Airway epithelial cell (primary cell): ENCODE measurements around the gene UBE3B. TPM values are rescaled to one million over a fixed set of nuclear protein-coding genes. Genes with fewer than 3 reads are reported as not detected.

Experiments used
- total RNA-seq: library from RNA; depleted of rRNA; stranded (reverse); fragments of >200 nt; gene quantifications from 2 replicates; pipeline ENCODE4 v1.2.3, GENCODE V29; 2015

The UBE3B gene
- 26.0 and 28.2 TPM in 2 replicates for total RNA-seq

DNA sequence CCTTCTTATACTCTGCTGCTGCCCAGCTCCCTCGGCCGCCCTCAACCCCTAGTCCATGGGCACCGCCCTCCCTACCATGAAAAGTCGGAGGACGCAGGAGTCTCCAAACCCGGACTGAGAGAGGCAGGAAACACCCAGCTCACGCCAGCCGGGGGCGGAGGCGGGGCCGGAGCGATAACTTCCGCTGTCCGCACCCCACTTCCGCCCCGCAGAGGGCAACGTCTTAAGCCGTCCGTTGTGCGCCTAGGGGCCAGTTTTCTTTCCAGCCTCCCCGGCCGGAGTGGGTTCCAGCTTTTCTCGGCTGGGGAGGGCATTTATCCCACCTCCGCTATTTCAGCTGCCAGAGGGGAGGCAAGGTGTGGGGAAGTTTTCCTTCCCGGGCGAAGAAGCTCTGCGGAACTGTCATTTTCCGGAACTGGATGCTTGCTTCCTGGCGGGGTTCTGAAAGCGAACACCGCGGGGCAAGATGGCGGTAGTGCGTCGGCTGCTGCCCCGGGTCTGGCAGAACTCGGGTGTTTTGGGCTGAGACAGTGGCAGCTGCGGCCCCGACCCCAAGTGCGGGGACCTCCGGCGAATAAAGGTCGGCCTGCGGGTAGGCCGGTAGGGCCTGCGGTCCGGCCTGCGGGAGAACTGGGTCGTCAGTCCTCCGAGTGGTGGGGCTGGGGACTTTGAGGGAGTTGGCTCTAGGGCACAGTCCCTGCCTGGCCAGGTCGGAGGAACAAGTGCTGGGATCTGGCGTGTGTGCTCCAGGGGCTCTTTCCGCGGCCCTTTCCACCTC lies at the start of gene UBE3B, which contains the start of gene KCTD10:
TSS of gene UBE3B (plus strand) at position 450 of the 778 bp plus-strand sequence. CDS start 5,918 bp downstream, outside the sequence.
TSS of gene KCTD10 (minus strand) at position 116 of the 778 bp plus-strand sequence. CDS start at position 78, 38 bp downstream.

DNA sequence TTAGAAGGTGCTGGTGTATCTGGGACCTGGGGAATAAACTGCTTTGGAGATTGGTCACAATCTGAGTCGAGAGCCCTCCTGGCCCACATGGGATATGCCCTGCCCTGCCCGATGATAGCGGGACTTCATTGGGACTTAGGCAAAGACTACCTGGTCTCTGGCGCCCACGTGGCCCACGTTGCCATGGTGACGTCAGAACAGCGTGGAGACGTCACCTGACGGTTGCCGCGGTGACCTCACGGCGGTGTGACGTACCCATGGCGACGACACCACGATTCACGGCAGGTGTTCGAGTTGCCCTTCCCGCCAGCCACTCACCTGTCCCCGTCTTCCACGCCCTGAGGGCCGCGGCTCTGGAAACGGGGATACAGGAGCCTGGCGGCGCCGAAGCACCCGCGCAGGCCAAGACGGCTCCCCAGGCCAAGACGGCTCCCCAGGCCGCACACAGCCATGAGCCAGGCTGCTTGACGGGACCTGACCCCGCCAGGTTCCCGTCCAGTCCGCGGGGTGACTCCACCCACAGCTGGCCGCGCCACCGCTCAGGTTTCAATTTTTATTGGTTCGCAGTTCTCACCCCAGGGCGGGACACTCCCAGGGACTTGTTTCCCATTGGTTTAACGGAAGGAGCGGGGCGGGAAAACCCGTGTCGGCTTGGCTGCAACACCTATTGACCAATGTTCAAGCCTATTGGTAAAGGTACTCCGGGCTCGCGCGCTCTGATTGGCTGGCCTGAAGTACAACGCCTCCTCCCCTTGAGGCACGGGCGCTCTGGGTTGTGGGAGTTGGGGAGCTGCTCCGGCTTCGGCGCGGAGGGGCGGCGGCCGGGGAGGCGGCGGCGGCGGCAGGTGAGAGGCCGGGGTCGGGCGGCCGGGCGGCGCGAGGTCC lies 95.8 kb downstream of the UBE3B start, which contains the start of the genes MMAB and MVK:
TSS of gene MMAB (minus strand) at position 476 of the 885 bp plus-strand sequence. CDS start at position 452, 24 bp downstream.
TSS of gene MVK (plus strand) at position 766 of the 885 bp plus-strand sequence. CDS start 1,029 bp downstream, outside the sequence.

Other genes starting within 250 kb of the UBE3B start
- gene FOXN4, start 168.3 kb upstream of the UBE3B start, total RNA-seq: not detected in 2 replicates
- gene MYO1H, start 129.7 kb upstream of the UBE3B start, total RNA-seq: 0.14 and 1.3 TPM in 2 replicates
- 33.0 and 36.8 TPM in 2 replicates for gene KCTD10, start 334 bp upstream of the UBE3B start, total RNA-seq
- gene MMAB, start 95.9 kb downstream of the UBE3B start, total RNA-seq: 50.2 and 72.5 TPM in 2 replicates
- 72.3 and 85.9 TPM in 2 replicates for gene MVK, start 96.2 kb downstream of the UBE3B start, total RNA-seq
- 0.46 and 0.63 TPM in 2 replicates for gene FAM222A, start 236.2 kb downstream of the UBE3B start, total RNA-seq